ENCODE measurements around the gene RIC1.

GRCh38 chr9:5789489-5789888 is 160.6 kb downstream of the RIC1 start:
- TF ChIP-seq CTCF (CRISPR knock-in tag; IDR thresholded peaks at IDR 0.05) (no peak), ZNF501 (CRISPR knock-in tag; IDR thresholded peaks at IDR 0.05) (no peak), BRD4 (CRISPR knock-in tag; IDR thresholded peaks at IDR 0.05) (no peak), PRDM4 (CRISPR knock-in tag; IDR thresholded peaks at IDR 0.05; ENCODE audit: borderline replicate concordance) (no peak), RNF219 (CRISPR knock-in tag; IDR thresholded peaks at IDR 0.05) (no peak), ZHX1 (CRISPR knock-in tag; IDR thresholded peaks at IDR 0.05; ENCODE audit: low read depth) (no peak), ZBTB40 (IDR thresholded peaks at IDR 0.05) (no peak), ZBTB40 (CRISPR knock-in tag; IDR thresholded peaks at IDR 0.05) (no peak), ZNF513 (CRISPR knock-in tag; conservative IDR thresholded peaks at IDR 0.05) (no peak), FOSL1 (CRISPR knock-in tag; IDR thresholded peaks at IDR 0.05; ENCODE audit: borderline replicate concordance) (no peak), CBFB (CRISPR knock-in tag; IDR thresholded peaks at IDR 0.05) (no peak), JUN (CRISPR knock-in tag; IDR thresholded peaks at IDR 0.05) (no peak), ZBTB33 (CRISPR knock-in tag; IDR thresholded peaks at IDR 0.05) (no peak)
